ACHN (cell line): ENCODE data around the gene ELP4.
"Not testable (repeated sequence)": the region's sequence is repeated elsewhere in the genome, so short reads cannot be mapped to it uniquely, and the experiment has no call there.

Experiments
- DNase-seq: peaks from one replicate; pipeline ENCODE4 v3.0.0-alpha.2; 2015
- in situ Hi-C: cut with HindIII; loops from 2 replicates; pipeline ENCODE4 v1.10.0; 2017; ENCODE audit warnings: low sequenced_read_pairs, low pct_ligation_motif_present, low pct_unique_long_range_greater_than_20kb

Gene ELP4

GRCh38 chr11:31680770-31681169 lies 171.2 kb downstream of the ELP4 start:
- in situ Hi-C loops, result no loop called here

DNA sequence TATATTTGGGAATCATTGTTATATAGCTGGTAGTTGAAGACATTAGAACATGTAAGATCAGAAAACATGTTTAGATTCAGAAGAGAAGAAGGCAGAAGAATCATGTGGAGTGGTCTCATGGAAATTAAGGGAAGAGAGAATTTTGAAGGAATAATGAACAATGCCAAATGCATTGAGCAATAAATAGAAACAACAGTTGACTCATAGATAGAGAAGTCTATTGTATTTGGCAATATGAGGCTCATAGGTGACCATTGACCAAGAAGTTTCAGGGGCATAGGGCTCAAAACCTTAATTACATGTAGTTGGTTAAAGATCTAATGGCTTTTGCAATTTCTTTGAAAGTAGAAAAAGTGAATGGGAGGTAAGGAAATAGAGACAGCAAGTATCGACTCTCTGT lies 177.7 kb downstream of the ELP4 start:
- no peak for DNase-seq
- in situ Hi-C loops, result no loop called here

More at GRCh38 chr11:31680770-31681169, 171.2 kb downstream of the ELP4 start:
- DNase-seq, result no peak

- in situ Hi-C loops, result no loop called here
Observed at GRCh38 chr11:31687861-31688260, 178.3 kb downstream of the ELP4 start.

GRCh38 chr11:31689559-31689958 lies 180.0 kb downstream of the ELP4 start:
- in situ Hi-C loops, result no loop called here
- no peak for DNase-seq

More at GRCh38 chr11:31687861-31688260, 178.3 kb downstream of the ELP4 start:
- no peak for DNase-seq

- in situ Hi-C loops, result no loop called here
- DNase-seq, result no peak
Observed at GRCh38 chr11:31690041-31690440, 180.5 kb downstream of the ELP4 start.

GRCh38 chr11:31690516-31690915 lies 180.9 kb downstream of the ELP4 start:
- no peak for DNase-seq
- in situ Hi-C loops, result no loop called here

DNA sequence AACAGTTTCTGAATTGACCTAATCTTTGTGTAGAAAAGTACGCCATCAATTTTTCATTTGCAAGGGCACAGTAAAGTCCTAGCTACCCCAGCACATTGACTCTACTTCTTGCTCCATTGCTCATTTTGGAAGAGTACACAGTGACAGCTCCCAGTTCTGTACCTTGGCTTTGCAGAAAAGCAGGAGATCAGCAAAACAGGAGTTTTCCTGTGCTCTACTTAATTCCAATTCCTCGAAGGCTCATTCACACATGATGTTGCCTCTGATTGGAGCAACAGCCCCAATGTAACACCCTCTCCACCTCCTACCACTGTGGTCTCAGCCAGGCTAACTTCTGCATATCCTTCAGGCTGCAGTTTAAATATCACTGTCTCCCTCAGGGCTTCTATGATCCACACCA lies 182.9 kb downstream of the ELP4 start:
- in situ Hi-C loops, result no loop called here

DNA sequence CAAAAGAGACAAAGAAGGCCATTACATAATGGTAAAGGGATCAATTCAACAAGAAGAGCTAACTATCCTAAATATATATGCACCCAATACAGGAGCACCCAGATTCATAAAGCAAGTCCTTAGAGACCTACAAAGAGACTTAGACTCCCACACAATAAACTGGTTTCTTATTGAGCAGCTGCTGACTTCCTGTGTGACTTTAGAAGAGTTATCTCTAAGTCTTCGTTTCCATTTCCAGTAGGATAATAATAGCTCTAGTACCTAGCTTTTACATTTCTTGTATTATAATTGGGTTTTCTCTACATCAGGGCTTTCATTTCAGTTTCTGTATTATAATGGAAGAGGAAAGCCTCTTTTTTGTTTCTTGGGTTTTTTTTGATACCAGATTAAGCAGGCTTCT lies 187.5 kb downstream of the ELP4 start:
- in situ Hi-C loops, DNase-seq: not testable (repeated sequence)

More for the DNA sequence above, 182.9 kb downstream of the ELP4 start:
- no peak for DNase-seq

DNA sequence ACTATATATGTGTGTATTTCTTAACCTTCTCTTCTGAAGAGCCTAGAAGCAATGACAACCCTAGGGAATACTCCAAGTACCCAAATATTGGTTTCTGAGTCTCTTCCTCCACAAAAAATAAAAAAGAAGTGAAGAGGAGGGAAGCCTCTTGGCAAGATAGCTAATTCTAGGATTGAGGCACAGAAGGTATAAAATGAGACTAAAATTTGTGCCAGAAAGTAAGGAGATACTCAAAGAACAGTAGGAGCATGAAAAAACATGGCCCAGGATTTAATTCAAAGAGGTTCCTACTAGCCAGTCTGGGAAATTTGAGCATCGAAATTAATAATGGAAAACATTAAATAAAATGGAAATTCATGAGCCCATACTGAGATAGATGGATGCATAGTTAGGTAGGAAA lies 189.5 kb downstream of the ELP4 start:
- in situ Hi-C loops, result no loop called here
- no peak for DNase-seq

- peak; percentile 31 for DNase-seq
- in situ Hi-C loops, result no loop called here
Observed at GRCh38 chr11:31702966-31703365, 193.4 kb downstream of the ELP4 start.

- in situ Hi-C loops, result no loop called here
- no peak for DNase-seq
Observed at GRCh38 chr11:31706357-31706756, 196.8 kb downstream of the ELP4 start.

DNA sequence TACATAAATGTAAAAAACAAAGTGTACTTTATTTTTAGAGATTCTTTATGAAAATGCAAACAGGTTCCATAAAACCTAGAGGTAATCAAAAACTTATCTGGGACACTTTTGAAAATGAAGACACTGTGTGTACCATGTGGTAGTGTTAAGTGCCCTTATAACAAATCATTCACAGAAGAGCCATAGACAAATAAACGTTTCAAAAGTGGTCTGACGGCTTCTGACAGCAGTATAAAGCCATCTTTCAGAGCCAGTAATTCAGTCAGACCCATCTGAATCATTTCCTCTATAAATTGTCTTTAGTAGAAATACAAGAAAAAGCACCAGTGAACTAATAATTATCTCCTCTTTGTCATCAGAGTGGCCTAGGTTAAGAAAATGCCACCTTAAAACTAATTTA lies 201.6 kb downstream of the ELP4 start:
- no peak for DNase-seq
- in situ Hi-C loops, result no loop called here

- DNase-seq, result no peak
- in situ Hi-C loops, result no loop called here
Observed at GRCh38 chr11:31712851-31713250, 203.3 kb downstream of the ELP4 start.

GRCh38 chr11:31714840-31715239 lies 205.3 kb downstream of the ELP4 start:
- DNase-seq, result no peak
- in situ Hi-C loops, result no loop called here

DNA sequence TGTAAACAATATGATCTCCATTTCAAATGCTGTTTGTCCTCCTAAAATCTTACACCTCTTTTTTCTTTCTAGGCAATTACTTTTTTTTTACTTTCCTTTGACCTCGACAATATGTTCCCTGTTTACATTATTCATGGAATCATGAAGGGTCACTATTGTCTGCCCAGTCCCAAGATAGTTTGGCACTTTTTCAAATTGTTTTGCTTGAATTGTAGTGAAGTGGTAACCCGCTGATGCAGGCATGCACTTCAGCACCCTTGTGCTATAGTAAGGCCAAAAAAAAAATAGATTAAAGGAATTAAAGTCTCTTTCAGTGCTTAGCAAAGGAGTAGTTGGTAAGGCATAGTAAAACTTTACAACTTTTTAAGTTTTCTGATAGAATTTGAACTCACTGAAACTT lies 210.7 kb downstream of the ELP4 start:
- no peak for DNase-seq
- in situ Hi-C loops, result no loop called here

GRCh38 chr11:31720671-31721365 lies 211.3 kb downstream of the ELP4 start:
- DNase-seq, result no peak
- in situ Hi-C loops, result no loop called here

DNA sequence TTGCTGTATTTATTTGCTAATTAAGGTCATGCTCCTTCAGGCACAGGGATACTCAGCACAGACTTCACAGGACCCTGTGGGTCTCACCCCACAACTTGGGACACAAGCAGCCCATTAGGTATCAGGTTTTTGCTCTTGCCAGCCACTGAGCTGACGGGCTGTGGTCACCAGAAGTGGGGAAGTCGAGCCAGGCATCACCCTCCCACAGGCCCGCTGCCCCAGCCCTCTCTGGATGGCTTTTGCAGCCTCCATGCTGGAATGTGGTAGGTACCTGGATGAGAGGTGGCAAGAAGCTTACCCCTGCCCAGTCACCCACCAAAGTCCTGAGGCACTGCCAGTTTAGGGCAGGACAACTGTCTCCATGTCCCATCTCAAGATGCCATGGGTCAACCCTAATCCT lies 213.2 kb downstream of the ELP4 start:
- in situ Hi-C loops, result no loop called here

DNA sequence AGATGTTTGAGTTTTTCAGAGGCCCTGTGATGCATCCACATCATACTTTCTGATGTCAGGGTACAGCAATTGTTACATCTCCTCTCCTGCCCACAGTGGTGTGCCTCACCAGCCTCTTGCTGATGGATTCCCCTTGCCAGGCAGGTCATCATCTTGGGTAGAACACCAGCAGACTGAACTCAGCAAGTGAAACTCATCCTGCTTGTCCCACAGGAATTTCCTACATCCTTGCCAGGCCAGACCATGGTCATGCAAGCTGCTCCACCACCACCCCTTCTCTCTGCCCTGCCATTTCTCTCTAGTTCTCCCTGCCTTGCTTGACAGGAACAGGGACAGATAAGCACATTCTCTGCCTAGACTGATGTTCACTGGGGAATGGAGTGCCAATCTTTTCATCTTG lies 215.6 kb downstream of the ELP4 start:
- no peak for DNase-seq
- in situ Hi-C loops, result no loop called here

More for the DNA sequence above, 213.2 kb downstream of the ELP4 start:
- no peak for DNase-seq

DNA sequence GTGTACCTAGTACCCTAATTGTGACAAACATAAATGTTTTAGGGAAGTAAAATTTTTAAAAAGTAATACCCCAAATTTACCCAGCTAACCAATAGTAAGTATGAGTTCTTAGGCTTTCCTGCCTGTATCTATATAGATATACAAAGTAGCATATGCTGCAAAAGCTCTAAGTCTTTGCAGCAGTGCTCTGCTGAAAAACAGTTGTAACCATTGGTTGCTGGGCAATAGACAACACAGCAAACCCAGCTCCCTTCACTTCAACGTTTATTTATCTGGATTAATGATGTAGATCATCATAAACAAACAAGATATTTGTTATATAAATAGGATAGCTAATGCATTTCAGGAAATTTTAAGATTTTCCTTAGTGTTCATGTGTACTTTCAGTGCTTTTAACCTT lies 218.9 kb downstream of the ELP4 start:
- DNase-seq, result no peak
- in situ Hi-C loops, result no loop called here

DNA sequence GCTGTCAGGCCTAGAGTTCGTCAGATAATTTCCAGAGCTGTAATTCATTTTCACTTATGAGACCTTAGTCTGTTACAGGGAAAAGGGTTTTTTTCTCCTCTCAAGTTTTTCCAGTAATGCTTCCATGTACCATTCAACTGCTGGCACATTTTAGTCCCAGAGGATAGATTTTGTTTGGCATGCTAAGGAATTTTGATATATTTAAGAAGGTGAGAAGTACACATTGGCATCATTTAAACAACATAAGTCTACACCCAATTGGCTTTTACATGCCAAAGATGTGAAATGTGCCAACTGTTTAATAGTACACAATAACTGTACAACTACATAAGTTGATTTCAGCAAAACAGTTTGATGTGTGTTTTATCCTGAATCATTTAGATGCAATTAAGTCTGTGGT lies 230.6 kb downstream of the ELP4 start:
- in situ Hi-C loops, result no loop called here
- DNase-seq, result no peak
